K562 (cell line): ENCODE results near the gene ADGRL3.

ENCODE experiments used
- ERF ChIP-seq: fragments of 450-650 bp; formaldehyde crosslinking; IDR thresholded peaks from 2 replicates; pipeline ENCODE4 v1.4.0; 2020; ENCODE audit warnings: mild to moderate bottlenecking, mixed read lengths
- FOXK1 ChIP-seq: sonication (generic); formaldehyde crosslinking; IDR thresholded peaks from 2 replicates; pipeline ENCODE4 v1.8.0; 2022; ENCODE audit warnings: missing genetic modification reagents, mild to moderate bottlenecking, borderline replicate concordance
- HIVEP1 ChIP-seq: fragments of 250-450 bp; sonication (Bioruptor Pico); IDR thresholded peaks from 2 replicates; pipeline ENCODE4 v1.4.0; 2020; ENCODE audit warnings: mild to moderate bottlenecking
- SIX5 ChIP-seq, 2 experiments: IDR thresholded peaks; 2 replicates each; pipeline ENCODE4 v1.6.1; 2011; ENCODE audit warnings: low read length in 2 of 2, borderline replicate concordance in 1 of 2, low read depth in 1 of 2, mild to moderate bottlenecking in 1 of 2, moderate library complexity in 1 of 2; ENCODE audit not compliant: insufficient read depth in 1 of 2
- YY1 ChIP-seq, 3 experiments: IDR thresholded peaks; 2 replicates each; pipeline ENCODE4 v1.6.1; 2011; ENCODE audit warnings: low read length in 2 of 3, mild to moderate bottlenecking in 2 of 3, moderate library complexity in 2 of 3, borderline replicate concordance in 1 of 3, control low read depth in 1 of 3, low read depth in 1 of 3; ENCODE audit not compliant: insufficient read depth in 3 of 3, insufficient replicate concordance in 2 of 3, control insufficient read depth in 1 of 3, insufficient read length in 1 of 3; ENCODE audit errors: extremely low read depth in 1 of 3
- ZNF561 ChIP-seq: fragments of 450-650 bp; formaldehyde crosslinking; conservative IDR thresholded peaks from 2 replicates; pipeline ENCODE4 v1.4.0; 2020; ENCODE audit warnings: mild to moderate bottlenecking, moderate library complexity
- ZNF79 ChIP-seq: fragments of 250-450 bp; sonication (Bioruptor Pico); IDR thresholded peaks from 2 replicates; pipeline ENCODE4 v1.4.0; 2020; ENCODE audit warnings: low read depth, mild to moderate bottlenecking, moderate library complexity
- TF ChIP-seq, protein P1 (sequence below), 3 experiments: fragments of 200-800 bp in 1 of 3; sonication (Bioruptor generic) in 1 of 3; sonication (generic) in 1 of 3; formaldehyde crosslinking in 1 of 3; IDR thresholded peaks; 2 replicates each; pipeline versions ENCODE4 v1.6.1 to v1.8.0; 2016 to 2022; ENCODE audit warnings: mild to moderate bottlenecking in 2 of 3, missing compliant biosample characterization in 2 of 3, missing genetic modification characterization in 2 of 3, missing genetic modification reagents in 1 of 3

- TF ChIP-seq, protein P1, sequence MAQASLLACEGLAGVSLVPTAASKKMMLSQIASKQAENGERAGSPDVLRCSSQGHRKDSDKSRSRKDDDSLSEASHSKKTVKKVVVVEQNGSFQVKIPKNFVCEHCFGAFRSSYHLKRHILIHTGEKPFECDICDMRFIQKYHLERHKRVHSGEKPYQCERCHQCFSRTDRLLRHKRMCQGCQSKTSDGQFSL (CRISPR knock-in tag; IDR thresholded peaks at IDR 0.05) = no peak
- TF ChIP-seq, protein P1 (tag; IDR thresholded peaks at IDR 0.05) = no peak
- TF ChIP-seq HIVEP1 (CRISPR knock-in tag) (no peak), ZNF79 (CRISPR knock-in tag) (no peak), ZNF561 (CRISPR knock-in tag) (no peak), FOXK1 (no peak), SIX5 (IDR thresholded peaks at IDR 0.05; ENCODE audit: borderline replicate concordance in 1 of 2, insufficient read depth in 1 of 2, low read depth in 1 of 2, low read length in 2 of 2) (no peak), YY1 (IDR thresholded peaks at IDR 0.05; ENCODE audit: borderline replicate concordance in 1 of 3, control insufficient read depth in 1 of 3, extremely low read depth in 1 of 3, insufficient read depth in 3 of 3, insufficient read length in 1 of 3, insufficient replicate concordance in 2 of 3, low read depth in 1 of 3, low read length in 2 of 3) (no peak), ERF (CRISPR knock-in tag) (no peak)
Observed at GRCh38 chr4:62004881-62005280, 804.8 kb downstream of the ADGRL3 start.
